ENCODE results near the gene YARS2.

YARS2 gene

GRCh38 chr12:32789916-32790315 is 34.2 kb upstream of the YARS2 start:
- Histone ChIP-seq H3K36me3 (ENCODE audit: control insufficient read depth in 1 of 2, insufficient read depth in 2 of 2, low read depth in 1 of 2, low read length in 2 of 2) (no peaks in the 10 kb centered on the region), H3K9ac (ENCODE audit: low read length) (no peak overlapping the region), H3K27ac (ENCODE audit: low read length, poor library complexity, severe bottlenecking) (no peak overlapping the region), H3K4me3 (ENCODE audit: insufficient read depth in 1 of 2, low read depth in 1 of 2, low read length in 2 of 2) (no peak overlapping the region), H3K14ac (ENCODE audit: low read length in 2 of 2) (no peak overlapping the region), H3K27me3 (ENCODE audit: control insufficient read depth in 1 of 2, insufficient read depth in 1 of 2, low read length in 2 of 2) (no peaks in the 10 kb centered on the region), H3K4me1 (ENCODE audit: control insufficient read depth, insufficient read depth, low read depth, low read length) (no peaks in the 10 kb centered on the region), H3K23ac (ENCODE audit: low read length in 2 of 2) (no peak overlapping the region), H2AK5ac (ENCODE audit: low read length, severe bottlenecking) (no peak overlapping the region), H4K8ac (ENCODE audit: low read length) (no peak overlapping the region), H4K91ac (ENCODE audit: low read length) (no peak overlapping the region), H3K79me1 (replicated peaks; ENCODE audit: low read length, poor library complexity, severe bottlenecking) (no peaks in the 10 kb centered on the region), H3K18ac (ENCODE audit: low read depth in 1 of 2, low read length in 2 of 2) (no peak overlapping the region), H2BK15ac (ENCODE audit: low read depth, poor library complexity, severe bottlenecking) (no peak overlapping the region), H3K9me3 (ENCODE audit: control insufficient read depth, low read length) (no peaks in the 10 kb centered on the region), H2AFZ (ENCODE audit: low read depth, low read length) (no peak overlapping the region), H2BK120ac (ENCODE audit: low read depth, low read length) (no peak overlapping the region), H3K4ac (ENCODE audit: low read depth in 1 of 2, low read length in 2 of 2) (no peak overlapping the region), H2BK12ac (ENCODE audit: low read length in 2 of 2) (no peak overlapping the region), H2BK5ac (ENCODE audit: low read depth, low read length, poor library complexity, severe bottlenecking) (no peak overlapping the region), H3K4me2 (ENCODE audit: low read length, poor library complexity, severe bottlenecking) (no peak overlapping the region)
- WGBS, result 0% methylated on average over 1 of the region's 2 CpGs
- no peak for DNase-seq

GRCh38 chr12:32789446-32789845 is 33.7 kb upstream of the YARS2 start:
- Histone ChIP-seq H3K79me1 (replicated peaks; ENCODE audit: low read length, poor library complexity, severe bottlenecking) (no peaks in the 10 kb centered on the region), H3K4ac (ENCODE audit: low read depth in 1 of 2, low read length in 2 of 2) (no peak overlapping the region), H2AK5ac (ENCODE audit: low read length, severe bottlenecking) (no peak overlapping the region), H3K9me3 (ENCODE audit: control insufficient read depth, low read length) (no peaks in the 10 kb centered on the region), H2BK15ac (ENCODE audit: low read depth, poor library complexity, severe bottlenecking) (no peak overlapping the region), H4K91ac (ENCODE audit: low read length) (no peak overlapping the region), H3K27me3 (ENCODE audit: control insufficient read depth in 1 of 2, insufficient read depth in 1 of 2, low read length in 2 of 2) (no peaks in the 10 kb centered on the region), H3K27ac (ENCODE audit: low read length, poor library complexity, severe bottlenecking) (no peak overlapping the region), H3K4me3 (ENCODE audit: insufficient read depth in 1 of 2, low read depth in 1 of 2, low read length in 2 of 2) (no peak overlapping the region), H3K4me2 (ENCODE audit: low read length, poor library complexity, severe bottlenecking) (no peak overlapping the region), H3K14ac (ENCODE audit: low read length in 2 of 2) (no peak overlapping the region), H3K4me1 (ENCODE audit: control insufficient read depth, insufficient read depth, low read depth, low read length) (no peaks in the 10 kb centered on the region), H3K9ac (ENCODE audit: low read length) (no peak overlapping the region), H2BK5ac (ENCODE audit: low read depth, low read length, poor library complexity, severe bottlenecking) (no peak overlapping the region), H2BK12ac (ENCODE audit: low read length in 2 of 2) (no peak overlapping the region), H3K36me3 (ENCODE audit: control insufficient read depth in 1 of 2, insufficient read depth in 2 of 2, low read depth in 1 of 2, low read length in 2 of 2) (no peaks in the 10 kb centered on the region), H3K23ac (ENCODE audit: low read length in 2 of 2) (no peak overlapping the region), H4K8ac (ENCODE audit: low read length) (no peak overlapping the region), H2BK120ac (ENCODE audit: low read depth, low read length) (no peak overlapping the region), H3K18ac (ENCODE audit: low read depth in 1 of 2, low read length in 2 of 2) (no peak overlapping the region), H2AFZ (ENCODE audit: low read depth, low read length) (no peak overlapping the region)
- DNase-seq, result no peak

- Histone ChIP-seq H2BK5ac (ENCODE audit: low read depth, low read length, poor library complexity, severe bottlenecking) (no peak overlapping the region), H4K91ac (ENCODE audit: low read length) (no peak overlapping the region), H3K4me2 (ENCODE audit: low read length, poor library complexity, severe bottlenecking) (no peak overlapping the region), H3K79me1 (replicated peaks; ENCODE audit: low read length, poor library complexity, severe bottlenecking) (no peaks in the 10 kb centered on the region), H3K27me3 (ENCODE audit: control insufficient read depth in 1 of 2, insufficient read depth in 1 of 2, low read length in 2 of 2) (no peaks in the 10 kb centered on the region), H2AK5ac (ENCODE audit: low read length, severe bottlenecking) (no peak overlapping the region), H3K36me3 (ENCODE audit: control insufficient read depth in 1 of 2, insufficient read depth in 2 of 2, low read depth in 1 of 2, low read length in 2 of 2) (no peaks in the 10 kb centered on the region), H3K4me3 (ENCODE audit: insufficient read depth in 1 of 2, low read depth in 1 of 2, low read length in 2 of 2) (no peak overlapping the region), H3K18ac (ENCODE audit: low read depth in 1 of 2, low read length in 2 of 2) (no peak overlapping the region), H2BK120ac (ENCODE audit: low read depth, low read length) (no peak overlapping the region), H3K4me1 (ENCODE audit: control insufficient read depth, insufficient read depth, low read depth, low read length) (no peaks in the 10 kb centered on the region), H2BK12ac (ENCODE audit: low read length in 2 of 2) (no peak overlapping the region), H3K14ac (ENCODE audit: low read length in 2 of 2) (no peak overlapping the region), H4K8ac (ENCODE audit: low read length) (no peak overlapping the region), H3K9ac (ENCODE audit: low read length) (no peak overlapping the region), H3K9me3 (ENCODE audit: control insufficient read depth, low read length) (no peaks in the 10 kb centered on the region), H3K27ac (ENCODE audit: low read length, poor library complexity, severe bottlenecking) (no peak overlapping the region), H2AFZ (ENCODE audit: low read depth, low read length) (no peak overlapping the region), H2BK15ac (ENCODE audit: low read depth, poor library complexity, severe bottlenecking) (no peak overlapping the region), H3K23ac (ENCODE audit: low read length in 2 of 2) (no peak overlapping the region), H3K4ac (ENCODE audit: low read depth in 1 of 2, low read length in 2 of 2) (no peak overlapping the region)
- DNase-seq, result no peak
- WGBS, result 88% methylated on average over 4 of the region's 4 CpGs
Observed at GRCh38 chr12:32788405-32788804, 32.7 kb upstream of the YARS2 start.

GRCh38 chr12:32785557-32785956 is 29.9 kb upstream of the YARS2 start:
- Histone ChIP-seq H3K4me2 (ENCODE audit: low read length, poor library complexity, severe bottlenecking) (no peak overlapping the region), H2BK15ac (ENCODE audit: low read depth, poor library complexity, severe bottlenecking) (no peak overlapping the region), H3K14ac (ENCODE audit: low read length in 2 of 2) (no peak overlapping the region), H3K36me3 (ENCODE audit: control insufficient read depth in 1 of 2, insufficient read depth in 2 of 2, low read depth in 1 of 2, low read length in 2 of 2) (no peaks in the 10 kb centered on the region), H3K79me1 (replicated peaks; ENCODE audit: low read length, poor library complexity, severe bottlenecking) (no peaks in the 10 kb centered on the region), H3K27ac (ENCODE audit: low read length, poor library complexity, severe bottlenecking) (no peak overlapping the region), H3K4me1 (ENCODE audit: control insufficient read depth, insufficient read depth, low read depth, low read length) (no peaks in the 10 kb centered on the region), H2BK5ac (ENCODE audit: low read depth, low read length, poor library complexity, severe bottlenecking) (no peak overlapping the region), H3K9ac (ENCODE audit: low read length) (no peak overlapping the region), H3K18ac (ENCODE audit: low read depth in 1 of 2, low read length in 2 of 2) (no peak overlapping the region), H3K27me3 (ENCODE audit: control insufficient read depth in 1 of 2, insufficient read depth in 1 of 2, low read length in 2 of 2) (no peaks in the 10 kb centered on the region), H2AK5ac (ENCODE audit: low read length, severe bottlenecking) (no peak overlapping the region), H3K4ac (ENCODE audit: low read depth in 1 of 2, low read length in 2 of 2) (no peak overlapping the region), H3K4me3 (ENCODE audit: insufficient read depth in 1 of 2, low read depth in 1 of 2, low read length in 2 of 2) (no peak overlapping the region), H4K91ac (ENCODE audit: low read length) (no peak overlapping the region), H3K23ac (ENCODE audit: low read length in 2 of 2) (no peak overlapping the region), H3K9me3 (ENCODE audit: control insufficient read depth, low read length) (no peaks in the 10 kb centered on the region), H2BK12ac (ENCODE audit: low read length in 2 of 2) (no peak overlapping the region), H4K8ac (ENCODE audit: low read length) (no peak overlapping the region), H2AFZ (ENCODE audit: low read depth, low read length) (no peak overlapping the region), H2BK120ac (ENCODE audit: low read depth, low read length) (no peak overlapping the region)
- WGBS, result 96% methylated on average over 5 of the region's 5 CpGs
- no peak for DNase-seq

Data from mesenchymal stem cell (in vitro differentiated cells and primary cell).